Esophagus squamous epithelium (tissue), 4 donors: Measurements from ENCODE around the gene LMO1.

Experiments
- POLR2A ChIP-seq, 4 donors: fragments of 450-650 bp; IDR thresholded peaks; one replicate each; pipeline ENCODE4 v1.6.1; 2017; ENCODE audit warnings: antibody characterized with exemption in 4 of 4, mild to moderate bottlenecking in 4 of 4, moderate library complexity in 3 of 4
- TF ChIP-seq, protein P1 (sequence below), 6 experiments: fragments of 450-650 bp in 4 of 6; fragments of 200-600 bp in 2 of 6; sonication (generic) in 2 of 6; IDR thresholded peaks; one replicate each; pipeline ENCODE4 v1.5.1; 2016 to 2019; ENCODE audit warnings: antibody characterized with exemption in 6 of 6, mild to moderate bottlenecking in 4 of 6, moderate library complexity in 4 of 6

DNA sequence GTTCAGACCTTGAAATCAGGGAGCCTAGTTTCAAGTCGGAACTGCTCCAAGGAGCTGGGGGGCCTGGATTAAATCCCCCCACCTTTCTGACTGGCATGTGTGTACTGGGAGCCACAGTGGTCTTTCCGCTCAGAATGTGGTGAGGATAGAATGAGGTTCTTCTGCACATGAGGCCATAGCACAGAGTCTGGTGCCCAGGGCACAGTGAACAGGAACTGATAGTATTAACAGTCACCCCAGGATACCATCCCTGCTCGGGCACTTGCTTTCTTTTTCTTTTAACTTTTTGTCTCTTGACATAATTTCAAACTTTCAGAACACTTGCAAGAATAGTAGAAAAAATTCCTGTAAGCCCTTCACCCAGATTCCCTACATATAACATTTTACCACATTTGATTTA is 28.8 kb downstream of the LMO1 start:
- no peak for TF ChIP-seq POLR2A (IDR thresholded peaks at IDR 0.05)
- TF ChIP-seq, protein P1, sequence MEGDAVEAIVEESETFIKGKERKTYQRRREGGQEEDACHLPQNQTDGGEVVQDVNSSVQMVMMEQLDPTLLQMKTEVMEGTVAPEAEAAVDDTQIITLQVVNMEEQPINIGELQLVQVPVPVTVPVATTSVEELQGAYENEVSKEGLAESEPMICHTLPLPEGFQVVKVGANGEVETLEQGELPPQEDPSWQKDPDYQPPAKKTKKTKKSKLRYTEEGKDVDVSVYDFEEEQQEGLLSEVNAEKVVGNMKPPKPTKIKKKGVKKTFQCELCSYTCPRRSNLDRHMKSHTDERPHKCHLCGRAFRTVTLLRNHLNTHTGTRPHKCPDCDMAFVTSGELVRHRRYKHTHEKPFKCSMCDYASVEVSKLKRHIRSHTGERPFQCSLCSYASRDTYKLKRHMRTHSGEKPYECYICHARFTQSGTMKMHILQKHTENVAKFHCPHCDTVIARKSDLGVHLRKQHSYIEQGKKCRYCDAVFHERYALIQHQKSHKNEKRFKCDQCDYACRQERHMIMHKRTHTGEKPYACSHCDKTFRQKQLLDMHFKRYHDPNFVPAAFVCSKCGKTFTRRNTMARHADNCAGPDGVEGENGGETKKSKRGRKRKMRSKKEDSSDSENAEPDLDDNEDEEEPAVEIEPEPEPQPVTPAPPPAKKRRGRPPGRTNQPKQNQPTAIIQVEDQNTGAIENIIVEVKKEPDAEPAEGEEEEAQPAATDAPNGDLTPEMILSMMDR (IDR thresholded peaks at IDR 0.05): no peak
